HG03175 (cell line): Measurements from ENCODE around the gene DAZAP1.

Source experiments
- ATAC-seq: cut with Tn5 transposase; IDR thresholded peaks from one replicate; pipeline ENCODE4 v1.9.1; 2021; ENCODE audit warnings: mild to moderate bottlenecking, moderate library complexity; ENCODE audit not compliant: unreplicated experiment

Gene DAZAP1

DNA sequence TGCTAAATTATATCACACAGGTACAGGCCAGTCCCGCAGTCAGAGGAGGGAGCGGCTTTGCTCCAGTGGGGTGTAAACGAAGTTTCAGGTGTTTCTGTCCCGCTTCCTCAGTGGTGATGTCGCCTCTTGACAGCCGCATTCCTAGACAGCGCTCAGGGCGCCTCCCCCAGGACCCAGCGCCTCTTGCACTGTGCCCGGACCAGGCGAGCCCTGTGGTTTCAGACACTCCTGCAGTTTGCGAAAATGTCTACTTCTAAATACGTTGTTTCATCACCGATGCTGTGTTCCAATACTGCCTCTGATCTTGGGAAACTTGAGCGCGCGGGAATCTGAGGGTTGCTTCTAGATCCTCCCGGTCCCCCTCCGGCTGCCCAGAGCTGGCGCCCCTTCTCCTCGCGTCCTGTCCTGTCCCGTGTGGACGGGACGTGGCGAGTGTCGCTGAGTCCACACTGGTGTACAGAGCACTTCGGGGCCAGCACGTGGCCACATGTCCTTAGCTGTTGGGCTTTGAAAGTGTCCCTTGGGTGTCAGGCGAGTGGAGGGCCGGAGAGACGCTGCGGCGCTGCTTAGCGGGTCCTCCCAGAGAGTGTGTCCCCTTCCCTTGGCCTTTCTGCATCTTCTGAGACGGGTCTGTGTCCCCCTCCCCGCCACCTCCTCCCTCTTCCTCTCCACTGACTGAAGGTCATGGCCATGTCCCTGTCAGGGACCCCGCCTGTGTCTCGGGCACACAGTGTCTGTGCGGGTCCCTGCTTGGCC, 16.2 kb downstream of the DAZAP1 start:
- ATAC-seq = no peak

- no peak for ATAC-seq
Measured at GRCh38 chr19:1424192-1424955, 17.0 kb downstream of the DAZAP1 start.

- no peak for ATAC-seq
Measured at GRCh38 chr19:1425102-1425837, 17.9 kb downstream of the DAZAP1 start.

GRCh38 chr19:1425902-1426301, 18.5 kb downstream of the DAZAP1 start:
- no peak for ATAC-seq

DNA sequence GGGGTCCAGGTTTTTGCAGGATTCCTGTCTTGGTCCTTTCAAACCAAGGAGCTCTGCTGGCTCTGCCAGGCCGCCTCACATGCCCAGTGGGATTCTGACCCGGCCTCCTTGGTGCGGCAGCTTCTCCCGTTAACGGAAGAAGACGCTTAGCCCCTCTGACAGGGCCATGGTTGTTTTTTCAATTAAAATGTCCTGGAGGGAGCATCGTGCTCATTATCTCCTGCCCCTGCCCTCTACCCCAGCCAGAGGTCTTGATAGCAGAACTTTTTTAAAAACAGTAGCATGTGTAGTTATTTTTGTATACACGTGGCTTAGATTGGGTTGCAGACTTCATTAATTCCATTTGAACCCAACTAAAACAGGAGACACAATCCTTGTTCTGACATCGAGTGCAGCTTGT, 19.4 kb downstream of the DAZAP1 start:
- ATAC-seq = no peak

GRCh38 chr19:1427221-1427920, 20.0 kb downstream of the DAZAP1 start:
- ATAC-seq = no peak

DNA sequence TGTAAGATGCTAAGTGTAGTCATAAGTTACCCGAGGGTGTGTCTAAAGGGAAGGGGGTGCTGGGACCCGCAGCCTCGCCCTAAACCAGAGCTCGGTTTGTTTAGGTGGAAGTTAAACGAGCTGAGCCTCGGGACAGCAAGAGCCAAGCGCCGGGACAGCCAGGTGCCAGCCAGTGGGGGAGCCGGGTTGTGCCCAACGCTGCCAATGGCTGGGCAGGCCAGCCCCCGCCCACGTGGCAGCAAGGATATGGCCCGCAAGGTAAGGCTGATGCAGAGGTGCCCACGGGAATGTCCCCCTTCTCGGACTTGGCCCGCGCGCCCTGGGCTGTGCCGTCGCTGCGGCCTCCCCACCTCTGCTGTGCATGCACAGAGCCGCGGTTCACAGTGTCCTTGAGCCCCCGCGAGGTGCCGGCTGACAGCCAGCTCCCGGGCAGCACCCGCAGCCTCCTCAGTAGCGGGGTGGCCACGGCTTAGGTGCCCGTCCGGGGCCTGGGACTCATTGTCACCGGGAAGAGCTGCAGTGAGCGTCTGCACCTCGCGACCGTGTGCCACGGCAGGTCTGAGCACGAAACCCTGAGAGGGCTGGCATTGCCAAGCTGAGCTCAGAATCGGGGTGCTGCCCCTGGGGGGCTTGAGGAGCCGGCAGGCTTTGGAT, 21.5 kb downstream of the DAZAP1 start:
- ATAC-seq = no peak

GRCh38 chr19:1429750-1430149, 22.4 kb downstream of the DAZAP1 start:
- no peak for ATAC-seq

DNA sequence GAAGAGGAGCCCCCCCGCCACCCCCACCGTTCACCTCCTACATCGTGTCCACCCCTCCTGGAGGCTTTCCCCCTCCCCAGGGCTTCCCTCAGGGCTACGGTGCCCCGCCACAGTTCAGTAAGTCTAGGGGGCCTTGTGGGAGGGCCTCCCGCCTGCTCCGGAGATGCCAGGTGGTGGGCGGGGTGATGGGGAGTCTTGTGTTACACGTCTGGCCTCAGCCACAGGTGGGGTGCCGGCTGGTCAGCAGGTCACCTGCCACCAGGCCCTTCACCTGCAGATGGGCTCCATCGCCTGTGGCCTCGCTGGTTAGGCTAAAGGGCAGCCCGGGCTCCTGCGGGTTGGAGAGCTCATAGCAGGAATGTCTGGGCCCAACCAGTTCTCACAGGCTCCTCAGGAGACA, 22.9 kb downstream of the DAZAP1 start:
- ATAC-seq = no peak

DNA sequence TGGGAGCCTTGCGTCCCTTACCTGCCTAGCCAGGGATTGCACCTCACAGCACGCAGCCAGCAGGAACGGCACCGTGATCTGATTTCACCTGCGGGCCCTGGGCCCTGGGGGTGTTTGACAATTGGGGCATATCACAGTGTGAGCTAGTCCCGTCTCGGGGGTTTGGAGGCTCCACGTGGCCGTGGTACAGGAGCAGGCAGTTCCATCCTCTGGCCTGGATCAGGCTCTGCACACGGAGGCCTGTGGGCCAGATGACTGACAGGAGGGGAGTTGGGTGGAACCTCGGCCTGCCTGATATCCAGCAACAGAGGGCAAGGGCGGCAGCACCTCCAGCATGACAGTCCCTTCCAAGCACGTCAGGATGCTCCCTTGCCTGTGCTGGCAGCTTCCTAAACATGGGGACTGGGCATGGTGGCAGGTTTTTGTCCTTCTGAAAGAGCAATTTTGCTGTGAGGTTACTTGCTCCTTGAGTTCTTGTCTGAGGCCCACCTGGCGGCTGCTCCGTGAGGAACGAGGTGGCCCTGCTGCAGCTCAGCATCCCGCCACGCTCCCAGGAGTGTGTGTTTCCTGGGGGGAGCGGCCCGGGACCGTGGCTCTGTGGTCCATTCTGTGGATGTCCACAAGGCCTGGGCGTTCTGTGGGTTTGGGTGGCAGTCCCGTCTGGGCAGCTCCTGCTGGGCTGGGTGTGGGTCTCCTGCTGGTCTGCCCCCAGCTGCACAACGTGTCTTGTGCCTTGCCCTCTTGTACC, 24.5 kb downstream of the DAZAP1 start:
- no peak for ATAC-seq

- ATAC-seq = no peak
Measured at GRCh38 chr19:1432507-1432887, 25.1 kb downstream of the DAZAP1 start.

DNA sequence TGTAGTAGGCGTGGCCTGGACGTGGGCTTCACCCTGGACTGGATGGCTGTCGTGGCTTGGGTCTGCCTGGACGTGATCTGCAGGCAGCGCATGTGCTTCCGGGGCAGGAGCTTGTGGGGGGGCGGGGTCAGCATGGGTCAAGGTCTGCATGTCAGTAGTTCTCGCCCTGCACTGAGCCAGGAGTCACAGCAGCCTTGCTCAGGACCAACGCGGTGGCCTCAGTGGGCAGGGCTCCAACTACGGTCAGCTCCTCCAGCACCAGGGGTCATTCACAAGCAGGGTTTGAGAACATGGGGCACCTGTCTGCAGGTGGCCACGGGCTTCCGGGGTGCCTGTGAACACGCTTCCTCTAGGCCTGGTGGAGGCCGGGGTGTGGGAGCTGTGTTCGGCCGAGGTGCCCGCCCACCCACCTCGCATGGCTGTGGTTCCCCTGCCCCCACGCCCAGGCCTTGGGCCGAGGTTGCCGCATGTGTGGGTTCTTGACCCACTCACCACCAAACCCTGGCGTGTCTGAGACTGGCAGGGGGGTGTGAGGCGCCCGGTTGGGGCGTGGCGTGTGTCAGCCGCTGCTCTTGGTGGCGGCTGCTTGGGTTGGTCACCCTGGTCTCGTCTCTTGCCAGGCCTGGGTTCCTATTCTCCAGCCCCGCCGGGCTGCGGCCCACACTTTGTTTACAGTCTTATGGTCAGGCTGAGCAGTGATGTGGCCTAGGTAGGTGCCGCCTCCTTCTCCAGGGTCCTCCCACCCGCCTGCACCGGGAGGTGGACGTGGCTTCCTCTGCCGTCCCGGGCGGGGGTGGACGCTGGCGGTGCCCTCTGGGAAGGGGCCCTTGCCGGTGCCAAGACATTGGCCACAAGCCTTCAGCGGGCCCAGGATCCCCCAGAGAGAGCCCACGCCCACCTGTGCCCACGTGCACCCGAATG, 26.0 kb downstream of the DAZAP1 start:
- no peak for ATAC-seq

GRCh38 chr19:1434040-1434366, 26.6 kb downstream of the DAZAP1 start:
- no peak for ATAC-seq

- ATAC-seq = no peak
Measured at GRCh38 chr19:1434577-1435060, 27.2 kb downstream of the DAZAP1 start.

DNA sequence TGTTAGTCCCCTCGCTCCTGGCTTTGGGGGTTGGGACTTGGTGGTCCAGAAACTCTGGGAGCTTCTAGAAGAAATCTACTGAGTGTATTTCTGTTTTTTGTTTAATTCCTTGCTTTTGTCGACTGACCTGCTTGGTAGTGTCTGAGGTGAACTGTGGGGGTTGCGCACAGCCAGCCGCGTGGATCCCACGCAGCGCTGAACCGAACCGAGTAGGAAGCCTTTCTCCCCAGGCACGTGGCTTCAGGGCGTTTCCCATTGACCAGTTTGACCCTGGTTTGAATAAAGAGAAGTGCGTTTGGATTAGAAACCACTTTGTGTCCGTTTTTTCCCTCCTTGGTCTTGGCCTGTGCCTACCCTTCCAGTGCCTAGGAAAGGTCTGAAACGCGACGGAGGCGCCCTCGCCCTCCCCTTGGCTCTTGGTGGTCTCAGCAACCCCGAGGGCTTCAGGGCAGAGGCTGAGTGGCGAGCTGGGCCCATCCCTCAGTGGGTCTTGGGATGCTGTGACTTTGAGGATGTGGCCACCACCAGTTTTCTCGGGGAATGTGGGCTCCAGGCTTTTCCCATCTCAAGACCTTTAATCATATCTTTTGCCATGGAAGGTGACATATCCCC, 28.1 kb downstream of the DAZAP1 start:
- no peak for ATAC-seq

GRCh38 chr19:1437609-1438008, 30.2 kb downstream of the DAZAP1 start:
- ATAC-seq = no peak

DNA sequence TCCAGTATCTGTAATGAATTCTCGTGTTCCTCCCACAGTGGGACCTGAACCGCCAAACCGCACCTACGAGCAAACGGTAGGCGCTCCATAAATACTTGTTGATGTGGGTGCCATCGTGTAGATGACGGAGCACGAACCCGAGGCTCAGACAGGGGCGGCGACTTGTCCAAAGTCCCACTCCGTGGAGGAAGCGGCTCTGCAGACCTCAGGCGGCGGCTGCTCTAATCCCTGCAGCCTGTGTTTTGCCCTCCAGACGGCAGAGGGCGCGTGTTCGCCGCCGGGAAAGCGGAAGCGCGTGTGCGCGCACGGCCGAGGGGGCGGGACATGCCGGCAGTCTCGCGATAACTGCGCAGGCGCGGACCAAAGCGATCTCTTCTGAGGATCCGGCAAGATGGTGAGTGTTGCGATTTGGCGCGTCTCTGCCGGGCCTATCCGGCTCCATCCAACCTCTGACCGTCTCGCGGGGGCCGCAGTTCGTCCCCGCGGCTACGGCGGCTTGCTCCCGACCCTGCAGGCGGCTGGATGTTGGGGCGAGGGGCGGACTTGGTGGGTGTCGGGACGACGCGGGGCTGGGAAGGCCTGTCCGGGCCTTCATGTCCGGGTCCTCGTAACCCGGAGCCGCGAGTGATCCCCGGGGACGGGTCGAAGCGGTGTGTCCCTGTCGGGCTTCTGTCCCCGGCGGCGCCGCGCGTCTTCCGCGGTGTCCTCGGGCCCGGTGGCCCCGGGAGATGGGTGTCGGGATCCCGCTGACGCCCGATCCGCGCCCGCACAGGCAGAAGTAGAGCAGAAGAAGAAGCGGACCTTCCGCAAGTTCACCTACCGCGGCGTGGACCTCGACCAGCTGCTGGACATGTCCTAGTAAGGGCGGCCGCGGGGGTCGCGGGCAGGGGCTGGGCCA, 30.9 kb downstream of the DAZAP1 start, which contains the start of gene RPS15:
TSS of gene RPS15 (plus strand) at position 362 of the 898 bp plus-strand sequence. CDS start at position 392, 30 bp downstream.
- ATAC-seq = peak; percentile 83
